Measurements from ENCODE around the gene GALNT6.

Gene GALNT6

DNA sequence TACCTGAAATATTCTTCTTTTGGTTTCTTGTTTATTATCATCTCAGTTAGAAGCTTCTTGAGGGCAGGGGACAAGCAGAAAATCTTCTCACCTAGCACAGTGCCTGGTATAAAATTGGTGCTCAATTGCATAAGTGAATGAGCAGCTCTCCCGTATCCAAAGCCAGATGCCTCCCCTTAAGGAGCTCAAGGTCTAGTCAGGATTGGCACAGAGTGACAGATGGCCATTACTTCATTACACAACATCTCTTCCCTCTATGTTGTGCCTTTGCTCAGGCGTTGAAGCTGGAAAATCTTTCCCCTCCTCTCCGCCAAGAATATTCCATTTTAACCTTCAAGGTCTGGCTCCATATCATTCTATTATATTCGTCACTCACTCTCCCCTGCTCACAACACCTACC is 37.0 kb upstream of the GALNT6 start:
- H3K9me3 ChIP-seq (ENCODE audit: control insufficient read depth, low read length), result no peaks in the 10 kb centered on the region
- H4K8ac ChIP-seq (ENCODE audit: low read length), result no peak overlapping the region
- H3K36me3 ChIP-seq (ENCODE audit: control insufficient read depth in 1 of 2, insufficient read depth in 2 of 2, low read depth in 1 of 2, low read length in 2 of 2), result no peaks in the 10 kb centered on the region
- no peak overlapping the region for H2BK15ac ChIP-seq (ENCODE audit: low read depth, poor library complexity, severe bottlenecking)
- no peak overlapping the region for H3K4me2 ChIP-seq (ENCODE audit: low read length, poor library complexity, severe bottlenecking)
- no peak overlapping the region for H2BK120ac ChIP-seq (ENCODE audit: low read depth, low read length)
- peaks cover 9% of the 10 kb centered on the region for H3K4me1 ChIP-seq (ENCODE audit: control insufficient read depth, insufficient read depth, low read depth, low read length)
- no peaks in the 10 kb centered on the region for H3K79me1 ChIP-seq (replicated peaks; ENCODE audit: low read length, poor library complexity, severe bottlenecking)
- no peak overlapping the region for H2AK5ac ChIP-seq (ENCODE audit: low read length, severe bottlenecking)
- no peak overlapping the region for H3K14ac ChIP-seq (ENCODE audit: low read length in 2 of 2)
- H2BK5ac ChIP-seq (ENCODE audit: low read depth, low read length, poor library complexity, severe bottlenecking), result no peak overlapping the region
- no peak overlapping the region for H3K18ac ChIP-seq (ENCODE audit: low read depth in 1 of 2, low read length in 2 of 2)
- H3K9ac ChIP-seq (ENCODE audit: low read length), result no peak overlapping the region
- no peak overlapping the region for H3K4me3 ChIP-seq (ENCODE audit: insufficient read depth in 1 of 2, low read depth in 1 of 2, low read length in 2 of 2)
- no peak overlapping the region for H4K91ac ChIP-seq (ENCODE audit: low read length)
- H2AFZ ChIP-seq (ENCODE audit: low read depth, low read length), result no peak overlapping the region
- no peak overlapping the region for H3K23ac ChIP-seq (ENCODE audit: low read length in 2 of 2)
- H3K27ac ChIP-seq (ENCODE audit: low read length, poor library complexity, severe bottlenecking), result no peak overlapping the region
- WGBS, result 93% methylated on average over 4 of the region's 4 CpGs
- peak overlapping the region in 1 of 2 experiments; percentile 50 for H3K4ac ChIP-seq (ENCODE audit: low read depth in 1 of 2, low read length in 2 of 2)
- no peak for DNase-seq
- no peak overlapping the region for H2BK12ac ChIP-seq (ENCODE audit: low read length in 2 of 2)
- H3K27me3 ChIP-seq (ENCODE audit: control insufficient read depth in 1 of 2, insufficient read depth in 1 of 2, low read length in 2 of 2), result peaks cover 21 to 50% of the 10 kb centered on the region in 2 experiments

DNA sequence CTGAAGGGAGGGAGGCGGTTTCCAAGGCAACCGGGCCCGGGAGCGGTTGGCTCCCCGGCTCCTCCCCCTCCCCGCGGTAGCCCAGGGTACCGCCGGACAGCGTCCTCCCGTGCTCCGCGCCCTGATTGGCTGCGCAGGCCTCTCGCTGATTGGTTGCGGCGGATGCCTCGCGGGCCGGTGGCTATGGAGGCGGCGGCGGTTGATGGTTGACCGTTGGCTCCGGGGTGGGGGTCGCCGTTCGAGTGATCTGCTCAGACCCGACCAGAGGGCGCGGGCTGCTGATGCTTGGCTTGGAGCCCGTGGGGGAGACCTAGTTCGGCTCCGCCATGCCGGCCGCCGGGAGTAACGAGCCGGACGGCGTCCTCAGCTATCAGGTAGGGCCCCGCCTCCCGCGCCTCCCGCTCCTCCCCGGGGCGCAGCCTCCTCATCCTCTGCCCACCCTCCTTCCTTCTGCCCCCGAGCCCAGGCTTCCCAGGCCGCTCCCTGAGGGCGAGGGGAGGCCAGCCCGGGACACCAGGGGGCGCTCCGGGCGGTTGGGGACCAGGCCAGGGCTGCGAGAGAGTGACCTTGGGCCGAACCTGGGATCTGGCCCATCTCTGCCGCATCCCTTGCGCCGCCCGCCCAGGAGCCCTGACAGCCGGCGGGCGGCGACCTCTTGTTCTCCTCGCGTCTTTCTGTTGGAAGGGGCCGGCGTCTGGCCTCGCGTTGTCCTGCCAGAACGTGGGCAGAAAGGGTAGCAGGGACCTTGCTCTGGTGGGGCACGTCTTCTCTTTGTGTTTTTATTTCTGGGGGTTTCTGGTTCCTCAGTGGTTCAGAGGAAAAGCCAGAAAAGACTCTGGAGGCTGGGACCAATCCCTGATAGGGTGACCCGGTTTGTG is 33.7 kb upstream of the GALNT6 start, which contains the start of gene SLC4A8:
TSS of gene SLC4A8 (plus strand) at position 170 of the 878 bp plus-strand sequence. CDS start at position 327, 157 bp downstream.
- no peak within 1 kb of the TSS for H2AK5ac ChIP-seq (ENCODE audit: low read length, severe bottlenecking)

DNA sequence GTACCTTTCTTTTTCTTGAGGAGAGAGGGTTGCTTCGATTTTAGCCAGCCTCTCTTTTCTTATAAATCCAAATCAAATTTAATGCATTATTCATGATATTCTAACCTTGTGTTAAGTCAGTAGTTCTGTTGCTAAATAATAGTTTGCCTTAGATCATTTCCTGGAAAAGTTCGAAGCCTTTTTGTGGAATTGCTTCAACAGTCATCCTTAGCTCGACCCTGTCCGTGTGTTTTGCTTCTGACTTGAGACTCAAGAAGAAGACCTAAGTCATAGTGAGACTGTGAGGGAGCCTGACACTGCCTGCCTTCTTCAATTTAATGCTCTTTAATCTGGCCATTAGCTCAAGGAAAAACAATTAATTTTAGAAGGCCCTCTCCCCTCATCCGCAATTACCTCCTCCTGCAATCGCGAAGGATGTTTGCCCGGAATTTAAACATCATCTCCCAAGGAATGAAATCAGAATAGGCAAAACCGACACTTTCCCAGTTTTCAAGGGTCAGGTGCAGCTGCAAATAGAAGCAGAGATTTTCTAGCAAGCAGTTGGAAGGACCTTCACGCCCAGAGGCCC is 33.0 kb upstream of the GALNT6 start:
- Histone ChIP-seq H3K23ac (ENCODE audit: low read length in 2 of 2) (no peak overlapping the region), H3K4me1 (ENCODE audit: control insufficient read depth, insufficient read depth, low read depth, low read length) (peaks cover 9% of the 10 kb centered on the region), H3K79me1 (replicated peaks; ENCODE audit: low read length, poor library complexity, severe bottlenecking) (no peaks in the 10 kb centered on the region), H3K27me3 (ENCODE audit: control insufficient read depth in 1 of 2, insufficient read depth in 1 of 2, low read length in 2 of 2) (peaks cover 15 to 36% of the 10 kb centered on the region in 2 experiments), H3K36me3 (ENCODE audit: control insufficient read depth in 1 of 2, insufficient read depth in 2 of 2, low read depth in 1 of 2, low read length in 2 of 2) (no peaks in the 10 kb centered on the region), H4K91ac (ENCODE audit: low read length) (no peak overlapping the region), H3K9me3 (ENCODE audit: control insufficient read depth, low read length) (no peaks in the 10 kb centered on the region), H3K4ac (ENCODE audit: low read depth in 1 of 2, low read length in 2 of 2) (no peak overlapping the region), H2AK5ac (ENCODE audit: low read length, severe bottlenecking) (no peak overlapping the region), H2BK120ac (ENCODE audit: low read depth, low read length) (no peak overlapping the region), H3K4me2 (ENCODE audit: low read length, poor library complexity, severe bottlenecking) (no peak overlapping the region), H2BK12ac (ENCODE audit: low read length in 2 of 2) (no peak overlapping the region), H2AFZ (ENCODE audit: low read depth, low read length) (no peak overlapping the region), H3K18ac (ENCODE audit: low read depth in 1 of 2, low read length in 2 of 2) (no peak overlapping the region), H3K4me3 (ENCODE audit: insufficient read depth in 1 of 2, low read depth in 1 of 2, low read length in 2 of 2) (peak overlapping the region in 1 of 2 experiments; percentile 84), H2BK5ac (ENCODE audit: low read depth, low read length, poor library complexity, severe bottlenecking) (no peak overlapping the region), H3K9ac (ENCODE audit: low read length) (no peak overlapping the region), H4K8ac (ENCODE audit: low read length) (no peak overlapping the region), H2BK15ac (ENCODE audit: low read depth, poor library complexity, severe bottlenecking) (no peak overlapping the region), H3K27ac (ENCODE audit: low read length, poor library complexity, severe bottlenecking) (no peak overlapping the region), H3K14ac (ENCODE audit: low read length in 2 of 2) (no peak overlapping the region)
- DNase-seq, result peak; percentile 9
- WGBS, result 54% methylated on average over 9 of the region's 10 CpGs

More for the DNA sequence above, 33.7 kb upstream of the GALNT6 start, which contains the start of gene SLC4A8:
- no peak within 1 kb of the TSS for H3K4ac ChIP-seq (ENCODE audit: low read depth in 1 of 2, low read length in 2 of 2)
- H2AFZ ChIP-seq (ENCODE audit: low read depth, low read length), result peak within 1 kb of the TSS; percentile 87
- no peak within 1 kb of the TSS for H4K91ac ChIP-seq (ENCODE audit: low read length)
- H3K27ac ChIP-seq (ENCODE audit: low read length, poor library complexity, severe bottlenecking), result no peak within 1 kb of the TSS
- H4K8ac ChIP-seq (ENCODE audit: low read length), result no peak within 1 kb of the TSS
- H3K23ac ChIP-seq (ENCODE audit: low read length in 2 of 2), result no peak within 1 kb of the TSS
- no peak within 1 kb of the TSS for H2BK5ac ChIP-seq (ENCODE audit: low read depth, low read length, poor library complexity, severe bottlenecking)
- H2BK12ac ChIP-seq (ENCODE audit: low read length in 2 of 2), result no peak within 1 kb of the TSS
- DNase-seq, result peak; percentile 88
- no peaks in the 10 kb centered on the region for H3K9me3 ChIP-seq (ENCODE audit: control insufficient read depth, low read length)
- H3K18ac ChIP-seq (ENCODE audit: low read depth in 1 of 2, low read length in 2 of 2), result peak within 1 kb of the TSS in 1 of 2 experiments; percentile 8
- H3K27me3 ChIP-seq (ENCODE audit: control insufficient read depth in 1 of 2, insufficient read depth in 1 of 2, low read length in 2 of 2), result peaks cover 15 to 41% of the 10 kb centered on the region in 2 experiments
- 2% methylated on average over 52 of the region's 73 CpGs for WGBS
- H3K4me2 ChIP-seq (ENCODE audit: low read length, poor library complexity, severe bottlenecking), result peak within 1 kb of the TSS; percentile 69
- peaks cover 9% of the 10 kb centered on the region for H3K4me1 ChIP-seq (ENCODE audit: control insufficient read depth, insufficient read depth, low read depth, low read length)
- no peaks in the 10 kb centered on the region for H3K36me3 ChIP-seq (ENCODE audit: control insufficient read depth in 1 of 2, insufficient read depth in 2 of 2, low read depth in 1 of 2, low read length in 2 of 2)
- H3K79me1 ChIP-seq (replicated peaks; ENCODE audit: low read length, poor library complexity, severe bottlenecking), result no peaks in the 10 kb centered on the region
- H2BK120ac ChIP-seq (ENCODE audit: low read depth, low read length), result no peak within 1 kb of the TSS
- H3K14ac ChIP-seq (ENCODE audit: low read length in 2 of 2), result no peak within 1 kb of the TSS
- H3K4me3 ChIP-seq (ENCODE audit: insufficient read depth in 1 of 2, low read depth in 1 of 2, low read length in 2 of 2), result peak within 1 kb of the TSS; percentile 53 to 84
- H2BK15ac ChIP-seq (ENCODE audit: low read depth, poor library complexity, severe bottlenecking), result no peak within 1 kb of the TSS
- peak within 1 kb of the TSS; percentile 69 for H3K9ac ChIP-seq (ENCODE audit: low read length)

DNA sequence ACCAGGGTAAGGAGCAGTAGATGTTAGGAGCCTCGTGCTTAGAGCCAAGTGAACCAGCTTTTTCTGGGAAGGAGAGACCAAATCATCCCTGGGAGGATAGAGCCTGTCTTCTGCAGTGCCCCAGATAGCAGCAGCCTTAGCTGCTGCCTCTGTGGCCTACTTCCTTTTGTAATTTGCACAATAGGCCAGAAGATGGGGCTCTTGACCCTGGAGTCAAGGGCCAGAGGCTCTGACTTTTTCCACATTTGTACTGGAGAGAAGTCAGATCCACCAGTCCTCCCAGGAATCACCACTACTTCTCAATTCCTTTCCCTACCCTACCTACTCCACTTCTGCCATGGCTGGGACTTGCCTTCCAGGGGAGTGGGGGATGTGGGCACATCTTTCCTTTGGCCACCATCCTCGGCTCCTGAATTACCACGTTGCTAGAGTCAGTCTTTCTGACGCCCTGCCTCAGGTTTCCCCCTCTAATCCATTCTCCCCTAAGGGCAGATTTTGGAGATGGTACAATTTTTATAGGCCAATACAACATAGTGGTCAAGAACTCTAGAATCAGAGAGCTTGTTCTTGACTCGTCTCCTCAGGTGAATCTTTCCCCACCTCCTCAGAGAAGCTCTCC is 30.2 kb upstream of the GALNT6 start:
- no peak overlapping the region for H2BK120ac ChIP-seq (ENCODE audit: low read depth, low read length)

More for the DNA sequence above, 30.2 kb upstream of the GALNT6 start:
- Histone ChIP-seq H3K23ac (ENCODE audit: low read length in 2 of 2) (no peak overlapping the region), H2BK15ac (ENCODE audit: low read depth, poor library complexity, severe bottlenecking) (no peak overlapping the region), H3K36me3 (ENCODE audit: control insufficient read depth in 1 of 2, insufficient read depth in 2 of 2, low read depth in 1 of 2, low read length in 2 of 2) (no peaks in the 10 kb centered on the region), H3K9me3 (ENCODE audit: control insufficient read depth, low read length) (no peaks in the 10 kb centered on the region), H3K4me1 (ENCODE audit: control insufficient read depth, insufficient read depth, low read depth, low read length) (peaks cover 9% of the 10 kb centered on the region), H2BK5ac (ENCODE audit: low read depth, low read length, poor library complexity, severe bottlenecking) (no peak overlapping the region), H3K4me2 (ENCODE audit: low read length, poor library complexity, severe bottlenecking) (no peak overlapping the region), H3K4me3 (ENCODE audit: insufficient read depth in 1 of 2, low read depth in 1 of 2, low read length in 2 of 2) (no peak overlapping the region), H3K4ac (ENCODE audit: low read depth in 1 of 2, low read length in 2 of 2) (no peak overlapping the region), H4K91ac (ENCODE audit: low read length) (no peak overlapping the region), H4K8ac (ENCODE audit: low read length) (no peak overlapping the region), H3K18ac (ENCODE audit: low read depth in 1 of 2, low read length in 2 of 2) (no peak overlapping the region), H2AFZ (ENCODE audit: low read depth, low read length) (no peak overlapping the region), H3K9ac (ENCODE audit: low read length) (no peak overlapping the region), H2BK12ac (ENCODE audit: low read length in 2 of 2) (peak overlapping the region in 1 of 2 experiments; percentile 40), H3K27me3 (ENCODE audit: control insufficient read depth in 1 of 2, insufficient read depth in 1 of 2, low read length in 2 of 2) (peaks cover 19 to 25% of the 10 kb centered on the region in 2 experiments), H3K79me1 (replicated peaks; ENCODE audit: low read length, poor library complexity, severe bottlenecking) (no peaks in the 10 kb centered on the region), H3K27ac (ENCODE audit: low read length, poor library complexity, severe bottlenecking) (no peak overlapping the region), H2AK5ac (ENCODE audit: low read length, severe bottlenecking) (no peak overlapping the region), H3K14ac (ENCODE audit: low read length in 2 of 2) (no peak overlapping the region)
- DNase-seq, result peak; percentile 65
- 0% methylated on average over 1 of the region's 5 CpGs for WGBS
